Stimulated activated CD4-positive, alpha-beta T cell treated with anti-CD3 and anti-CD28 coated beads, Interleukin-12 subunit alpha, Interleukin-12 subunit beta, amount 100 ng/mL, for 48 hours (primary cell): ENCODE measurements around the gene APOA4.
"Not testable (repeated sequence)": the region's sequence is repeated elsewhere in the genome, so short reads cannot be mapped to it uniquely, and the experiment has no call there.

Experiments used
- DNase-seq, 3 donors: peaks; one replicate each; pipeline ENCODE4 v3.0.0-alpha.2; 2020; ENCODE audit warnings: low read depth in 2 of 3, low spot score in 1 of 3

APOA4 gene

GRCh38 chr11:116849486-116849885 lies 26.4 kb upstream of the APOA4 start:
- no peak for DNase-seq

- DNase-seq: no peak
Measured at GRCh38 chr11:116849060-116849459, 26.0 kb upstream of the APOA4 start.

- no peak for DNase-seq
Measured at GRCh38 chr11:116847612-116848011, 24.5 kb upstream of the APOA4 start.

GRCh38 chr11:116844722-116845121 lies 21.6 kb upstream of the APOA4 start:
- no peak for DNase-seq

GRCh38 chr11:116843661-116844060 lies 20.6 kb upstream of the APOA4 start:
- DNase-seq: no peak

GRCh38 chr11:116842909-116843308 lies 19.8 kb upstream of the APOA4 start:
- DNase-seq: no peak

- DNase-seq: no peak
Measured at GRCh38 chr11:116842117-116842516, 19.0 kb upstream of the APOA4 start.

GRCh38 chr11:116840746-116841296 lies 17.7 kb upstream of the APOA4 start:
- no peak for DNase-seq

GRCh38 chr11:116840224-116840745 lies 17.2 kb upstream of the APOA4 start:
- no peak for DNase-seq

- no peak for DNase-seq
Measured at GRCh38 chr11:116838321-116839084, 15.4 kb upstream of the APOA4 start.

- no peak for DNase-seq
Measured at GRCh38 chr11:116837231-116838091, 14.4 kb upstream of the APOA4 start, which contains the start of gene APOA1. APOA1 (minus strand) TSS chr11:116837622; CDS start chr11:116837387, 235 bp downstream.

GRCh38 chr11:116836632-116836991 lies 13.5 kb upstream of the APOA4 start:
- DNase-seq: no peak

- DNase-seq: peak; percentile 64 to 69 (median 68)
Measured at GRCh38 chr11:116835791-116836631, 12.9 kb upstream of the APOA4 start.

GRCh38 chr11:116835042-116835772 lies 12.1 kb upstream of the APOA4 start:
- DNase-seq: no peak

GRCh38 chr11:116834535-116835041 lies 11.5 kb upstream of the APOA4 start:
- DNase-seq: not testable (repeated sequence)

GRCh38 chr11:116833816-116834534 lies 10.9 kb upstream of the APOA4 start:
- DNase-seq: no peak

- DNase-seq: no peak
Measured at GRCh38 chr11:116833491-116833815, 10.3 kb upstream of the APOA4 start.

GRCh38 chr11:116832350-116833290 lies 9.5 kb upstream of the APOA4 start:
- DNase-seq: no peak
